K562 (cell line): ENCODE measurements around the gene GFOD2. TPM values are rescaled to one million over a fixed set of nuclear protein-coding genes. Genes with fewer than 3 reads are reported as not detected.

Experiments
- CBX8 ChIP-seq: fragments of 200-600 bp; sonication (generic); IDR thresholded peaks from 2 replicates; pipeline ENCODE4 v1.6.1; 2012; ENCODE audit warnings: borderline replicate concordance, mixed run types, low read depth, mild to moderate bottlenecking, moderate library complexity, mixed read lengths, low read length, control low read depth, inconsistent platforms; ENCODE audit not compliant: poor library complexity, severe bottlenecking; ENCODE audit errors: extremely low read depth
- CHCHD3 ChIP-seq: fragments of 250-450 bp; sonication (Bioruptor Pico); IDR thresholded peaks from 2 replicates; pipeline ENCODE4 v2.1.2; 2022; ENCODE audit warnings: mild to moderate bottlenecking
- E2F5 ChIP-seq: sonication (generic); formaldehyde crosslinking; IDR thresholded peaks from 2 replicates; pipeline ENCODE4 v1.8.0; 2022; ENCODE audit warnings: mild to moderate bottlenecking, missing genetic modification reagents
- ELF1 ChIP-seq: fragments of 200-800 bp; sonication (Bioruptor generic); IDR thresholded peaks from 2 replicates; pipeline ENCODE4 v1.6.1; 2016; ENCODE audit warnings: missing genetic modification characterization, missing compliant biosample characterization
- ELK1 ChIP-seq: sonication (generic); formaldehyde crosslinking; IDR thresholded peaks from 2 replicates; pipeline ENCODE4 v1.8.1; 2022; ENCODE audit warnings: missing genetic modification reagents
- ETV6 ChIP-seq, 3 experiments: fragments of 150-350 bp in 1 of 3; sonication (generic) in 1 of 3; formaldehyde crosslinking in 1 of 3; IDR thresholded peaks; 2 replicates each; pipeline versions ENCODE4 v1.6.1 to v1.8.0; 2014 to 2022; ENCODE audit warnings: borderline replicate concordance in 2 of 3, low read depth in 2 of 3, antibody characterized with exemption in 1 of 3, low read length in 1 of 3, mild to moderate bottlenecking in 1 of 3, missing genetic modification reagents in 1 of 3
- FOXM1 ChIP-seq, 2 experiments: fragments of 450-650 bp in 1 of 2; sonication (generic) in 1 of 2; formaldehyde crosslinking in 1 of 2; IDR thresholded peaks; 2 replicates each; pipeline versions ENCODE4 v1.6.1 to v1.9.0; 2017 to 2022; ENCODE audit warnings: low read depth in 2 of 2, mild to moderate bottlenecking in 2 of 2, missing genetic modification reagents in 1 of 2, moderate library complexity in 1 of 2
- GABPB1 ChIP-seq: sonication (generic); formaldehyde crosslinking; IDR thresholded peaks from 2 replicates; pipeline ENCODE4 v1.8.0; 2022; ENCODE audit warnings: mild to moderate bottlenecking, missing genetic modification reagents
- HMGXB4 ChIP-seq: sonication (generic); formaldehyde crosslinking; IDR thresholded peaks from 2 replicates; pipeline ENCODE4 v1.8.1; 2023; ENCODE audit warnings: mild to moderate bottlenecking, missing genetic modification reagents
- JUN ChIP-seq, 2 experiments: sonication (generic) in 1 of 2; formaldehyde crosslinking in 1 of 2; IDR thresholded peaks; 2 replicates each; pipeline versions ENCODE4 v1.6.1 to v1.8.0; 2012 to 2022; ENCODE audit warnings: borderline replicate concordance in 2 of 2, mild to moderate bottlenecking in 2 of 2, improper control_type of control experiment in 1 of 2, low read depth in 1 of 2, low read length in 1 of 2, missing genetic modification reagents in 1 of 2
- MTA1 ChIP-seq: fragments of 450-650 bp; IDR thresholded peaks from 2 replicates; pipeline ENCODE4 v1.6.1; 2017; ENCODE audit warnings: borderline replicate concordance
- SIN3A ChIP-seq, 2 experiments: fragments of 150-350 bp in 1 of 2; IDR thresholded peaks; 2 replicates each; pipeline ENCODE4 v1.6.1; 2011 to 2016; ENCODE audit warnings: borderline replicate concordance in 2 of 2, low read depth in 2 of 2, low read length in 2 of 2, mild to moderate bottlenecking in 2 of 2, moderate library complexity in 2 of 2; ENCODE audit not compliant: control insufficient read depth in 1 of 2
- USF2 ChIP-seq: sonication (generic); formaldehyde crosslinking; IDR thresholded peaks from 2 replicates; pipeline ENCODE4 v1.5.0; 2020; ENCODE audit warnings: missing genetic modification reagents
- XRCC4 ChIP-seq: IDR thresholded peaks from one replicate; pipeline ENCODE4 v1.6.1; 2011; ENCODE audit not compliant: insufficient read depth, insufficient read length; ENCODE audit errors: extremely low read depth
- ZNF121 ChIP-seq: sonication (generic); formaldehyde crosslinking; conservative IDR thresholded peaks from 2 replicates; pipeline ENCODE4 v1.8.0; 2022; ENCODE audit warnings: missing genetic modification reagents
- ZNF224 ChIP-seq: sonication (generic); formaldehyde crosslinking; IDR thresholded peaks from 2 replicates; pipeline ENCODE4 v1.8.0; 2022; ENCODE audit warnings: mild to moderate bottlenecking, missing genetic modification reagents
- ZNF280B ChIP-seq: fragments of 250-450 bp; sonication (Bioruptor Pico); IDR thresholded peaks from 2 replicates; pipeline ENCODE4 v1.5.1; 2021; ENCODE audit warnings: mild to moderate bottlenecking
- ZNF445 ChIP-seq: fragments of 250-450 bp; sonication (Bioruptor Pico); IDR thresholded peaks from 2 replicates; pipeline ENCODE4 v1.4.0; 2020; ENCODE audit warnings: low read depth, mild to moderate bottlenecking, moderate library complexity
- ZNF584 ChIP-seq: fragments of 200-800 bp; sonication (Bioruptor generic); IDR thresholded peaks from 2 replicates; pipeline ENCODE4 v1.6.1; 2016; ENCODE audit warnings: low read depth, mild to moderate bottlenecking, missing genetic modification characterization, missing compliant biosample characterization
- polyA plus RNA-seq, 8 experiments: library from polyadenylated mRNA; depleted of rRNA in 4 of 8; stranded (reverse) in 5 of 8; unstranded in 3 of 8; fragments of >200 nt; fragmentation: Nextera tagmentation in 2 of 8; fragmentation: Illumina TruSeq in 1 of 8; extraction: Ambion mirVana in 2 of 8; extraction: Trizol in 1 of 8; gene quantifications; 2 replicates each; pipeline versions ENCODE4 v1.2.1 to v1.2.3, GENCODE V29; 2011 to 2014; ENCODE audit warnings: inconsistent platforms in 1 of 8, missing spikeins in 1 of 8
- total RNA-seq, 7 experiments: library from RNA; depleted of rRNA in 6 of 7; stranded (reverse); fragments of >200 nt in 6 of 7; fragmentation: Illumina TruSeq in 2 of 7; extraction: Trizol in 2 of 7; gene quantifications; 2 replicates each; pipeline versions ENCODE4 v1.2.1 to v1.2.3, GENCODE V29; 2011 to 2021; ENCODE audit warnings: low replicate concordance in 1 of 7

GFOD2 gene
- total and polyA plus RNA-seq, 9 of the 15 experiments (the other 6 are each of a cell fraction or from before 2014, with no cell fraction given): 1.9 to 15.8 (median 11.1) TPM

- peak; percentile 63; the same call in 1 of the 2 replicates for TF ChIP-seq ZNF584 (CRISPR knock-in tag)
- TF ChIP-seq GABPB1 (CRISPR knock-in tag): no peak
- no peak for TF ChIP-seq CBX8
- no peak for TF ChIP-seq ZNF121
- no peak for TF ChIP-seq CHCHD3 (CRISPR knock-in tag)
- no peak for TF ChIP-seq ZNF280B (CRISPR knock-in tag)
- no peak for TF ChIP-seq USF2
- TF ChIP-seq ZNF224 (CRISPR knock-in tag): no peak
- TF ChIP-seq JUN (IDR thresholded peaks at IDR 0.05; ENCODE audit: borderline replicate concordance, low read depth, low read length): no peak
- no peak for TF ChIP-seq JUN (CRISPR knock-in tag; IDR thresholded peaks at IDR 0.05; ENCODE audit: borderline replicate concordance)
- no peak for TF ChIP-seq FOXM1 (IDR thresholded peaks at IDR 0.05; ENCODE audit: low read depth)
- TF ChIP-seq FOXM1 (CRISPR knock-in tag; IDR thresholded peaks at IDR 0.05; ENCODE audit: low read depth): no peak
- no peak for TF ChIP-seq MTA1
- TF ChIP-seq E2F5 (CRISPR knock-in tag): no peak
- TF ChIP-seq ZNF445 (CRISPR knock-in tag): no peak
- TF ChIP-seq SIN3A (IDR thresholded peaks at IDR 0.05; ENCODE audit: borderline replicate concordance in 2 of 2, control insufficient read depth in 1 of 2, low read depth in 2 of 2, low read length in 2 of 2): 0 out of 4 replicates have a peak, but pooled peaks of 1 of the 2 experiments have one; percentile 50
- 0 out of 2 replicates have a peak, but pooled peaks have one; percentile 55 for TF ChIP-seq HMGXB4 (CRISPR knock-in tag)
- TF ChIP-seq ELF1 (tag): no peak
- no peak for TF ChIP-seq ETV6 (IDR thresholded peaks at IDR 0.05; ENCODE audit: borderline replicate concordance in 1 of 2, low read depth in 2 of 2, low read length in 1 of 2)
- TF ChIP-seq ETV6 (CRISPR knock-in tag; IDR thresholded peaks at IDR 0.05; ENCODE audit: borderline replicate concordance): no peak
- no peak for TF ChIP-seq ELK1
- TF ChIP-seq XRCC4: no peak
Measured at GRCh38 chr16:67652578-67653127, 66.5 kb downstream of the GFOD2 start (continued).
